GM06990 (cell line): ENCODE results near the gene LDB2.

ENCODE experiments used
- DNase-seq: peaks from one replicate; pipeline ENCODE4 v3.0.0-alpha.2; 2011; ENCODE audit not compliant: insufficient read length; ENCODE audit errors: extremely low read depth
- H3K27me3 ChIP-seq: replicated peaks from 2 replicates; pipeline ENCODE4 v1.6.0; 2011; ENCODE audit warnings: low read length; ENCODE audit not compliant: control insufficient read depth, insufficient read depth
- H3K36me3 ChIP-seq: 2 replicates; pipeline ENCODE4 v1.5.1; 2011; ENCODE audit warnings: low read length; ENCODE audit not compliant: control insufficient read depth, insufficient read depth
- H3K4me3 ChIP-seq: replicated peaks from 2 replicates; pipeline ENCODE4 v1.5.1; 2011; ENCODE audit warnings: low read depth, mild to moderate bottlenecking, control low read depth, low read length
- CTCF ChIP-seq: IDR thresholded peaks from 2 replicates; pipeline ENCODE4 v1.5.1; 2011; ENCODE audit warnings: low read length, control low read depth, mild to moderate bottlenecking, inconsistent platforms; ENCODE audit not compliant: insufficient read depth, poor library complexity, severe bottlenecking

Gene LDB2

GRCh38 chr4:16866974-16867373, 31.5 kb downstream of the LDB2 start:
- TF ChIP-seq CTCF: no peak
- Histone ChIP-seq H3K36me3 (no peaks in the 10 kb centered on the region), H3K4me3 (no peak overlapping the region), H3K27me3 (no peaks in the 10 kb centered on the region)
- DNase-seq: no peak

- Histone ChIP-seq H3K36me3 (no peaks in the 10 kb centered on the region), H3K4me3 (no peak overlapping the region), H3K27me3 (no peaks in the 10 kb centered on the region)
- no peak for TF ChIP-seq CTCF
- no peak for DNase-seq
These were observed 32.6 kb downstream of the LDB2 start for GRCh38 chr4:16865897-16866283.

GRCh38 chr4:16865209-16865896, 33.1 kb downstream of the LDB2 start:
- no peak for TF ChIP-seq CTCF
- DNase-seq: no peak
- no peak overlapping the region for H3K4me3 ChIP-seq
- H3K36me3 ChIP-seq: no peaks in the 10 kb centered on the region
- no peaks in the 10 kb centered on the region for H3K27me3 ChIP-seq

- Histone ChIP-seq H3K36me3 (no peaks in the 10 kb centered on the region), H3K27me3 (no peaks in the 10 kb centered on the region), H3K4me3 (no peak overlapping the region)
- no peak for DNase-seq
- no peak for TF ChIP-seq CTCF
These were observed 34.2 kb downstream of the LDB2 start for GRCh38 chr4:16864199-16864598.

- Histone ChIP-seq H3K4me3 (no peak overlapping the region), H3K36me3 (no peaks in the 10 kb centered on the region), H3K27me3 (no peaks in the 10 kb centered on the region)
- TF ChIP-seq CTCF: no peak
- DNase-seq: no peak
These were observed 35.7 kb downstream of the LDB2 start for GRCh38 chr4:16862697-16863096.

- H3K36me3 ChIP-seq: no peaks in the 10 kb centered on the region
- TF ChIP-seq CTCF: no peak
- H3K4me3 ChIP-seq: no peak overlapping the region
- H3K27me3 ChIP-seq: no peaks in the 10 kb centered on the region
- no peak for DNase-seq
These were observed 37.9 kb downstream of the LDB2 start for GRCh38 chr4:16860516-16860915.
